GM21825 (cell line): ENCODE results near the gene TEN1.

ENCODE experiments used
- ATAC-seq: cut with Tn5 transposase; IDR thresholded peaks from one replicate; pipeline ENCODE4 v1.9.1; 2021; ENCODE audit warnings: mild to moderate bottlenecking, moderate library complexity; ENCODE audit not compliant: unreplicated experiment

TEN1 gene

GRCh38 chr17:75976175-75976848 lies 2.7 kb upstream of the TEN1 start:
- no peak for ATAC-seq

DNA sequence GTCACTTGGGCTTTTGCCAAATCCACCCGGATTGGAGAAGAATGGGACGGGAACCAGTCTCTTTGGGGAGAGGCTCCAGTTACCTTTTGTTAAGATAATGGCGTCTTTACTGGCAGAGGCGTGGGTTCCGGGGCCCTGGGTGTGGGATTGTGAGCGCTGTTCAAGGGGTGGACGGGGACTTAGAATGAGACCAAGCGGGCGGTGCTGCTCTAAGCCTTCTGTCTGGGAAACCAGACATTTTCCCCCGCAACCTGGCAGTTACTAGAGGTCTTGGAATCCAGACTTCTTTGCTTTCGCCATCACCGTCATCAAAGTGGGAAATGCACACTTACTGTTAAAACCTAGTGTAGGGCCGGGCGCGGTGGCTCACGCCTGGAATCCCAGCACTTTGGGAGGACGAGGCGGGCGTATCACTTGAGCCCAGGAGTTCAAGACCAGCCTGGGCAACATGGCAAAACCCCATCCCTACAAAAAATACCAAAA lies 706 bp downstream of the TEN1 start:
- no peak for ATAC-seq

DNA sequence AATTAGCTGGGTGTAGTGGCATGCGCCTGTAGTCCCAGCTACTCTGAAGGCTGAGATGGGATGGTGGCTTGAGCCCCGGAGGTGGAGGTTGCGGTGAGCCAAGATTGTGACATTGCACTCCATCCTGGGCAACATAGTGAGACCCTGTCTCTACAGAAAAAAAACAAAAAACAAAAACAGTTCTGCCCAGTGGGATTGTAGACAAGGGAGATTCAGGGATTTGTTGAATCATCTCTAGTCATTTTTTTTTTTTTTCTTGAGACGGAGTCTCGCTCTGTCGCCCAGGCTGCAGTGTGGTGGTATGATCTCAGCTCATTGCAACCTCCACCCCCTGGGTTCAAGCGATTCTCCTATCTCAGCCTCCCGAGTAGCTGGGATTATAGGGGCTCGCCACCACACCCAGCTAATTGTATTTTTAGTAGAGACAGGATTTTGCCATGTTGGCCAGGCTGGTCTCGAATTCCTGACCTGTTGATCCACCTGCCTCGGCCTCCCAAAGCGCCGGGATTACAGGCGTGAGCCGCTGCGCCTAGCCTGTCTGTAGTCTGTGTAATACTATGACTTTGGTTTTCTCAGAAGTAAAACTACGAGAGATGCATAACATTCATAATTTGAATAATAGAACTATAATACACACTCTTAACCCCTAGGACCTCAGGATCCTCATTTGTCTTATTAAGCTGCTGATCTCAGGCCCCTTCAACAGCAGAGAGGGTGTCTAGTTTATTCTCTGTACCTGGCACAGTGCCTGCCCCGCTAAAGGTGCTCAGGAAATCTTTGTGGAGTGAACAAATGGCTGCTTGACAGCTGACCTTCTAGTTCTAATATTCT lies 1.4 kb downstream of the TEN1 start:
- no peak for ATAC-seq

- ATAC-seq = no peak
Measured at GRCh38 chr17:75981019-75981615, 2.1 kb downstream of the TEN1 start.

DNA sequence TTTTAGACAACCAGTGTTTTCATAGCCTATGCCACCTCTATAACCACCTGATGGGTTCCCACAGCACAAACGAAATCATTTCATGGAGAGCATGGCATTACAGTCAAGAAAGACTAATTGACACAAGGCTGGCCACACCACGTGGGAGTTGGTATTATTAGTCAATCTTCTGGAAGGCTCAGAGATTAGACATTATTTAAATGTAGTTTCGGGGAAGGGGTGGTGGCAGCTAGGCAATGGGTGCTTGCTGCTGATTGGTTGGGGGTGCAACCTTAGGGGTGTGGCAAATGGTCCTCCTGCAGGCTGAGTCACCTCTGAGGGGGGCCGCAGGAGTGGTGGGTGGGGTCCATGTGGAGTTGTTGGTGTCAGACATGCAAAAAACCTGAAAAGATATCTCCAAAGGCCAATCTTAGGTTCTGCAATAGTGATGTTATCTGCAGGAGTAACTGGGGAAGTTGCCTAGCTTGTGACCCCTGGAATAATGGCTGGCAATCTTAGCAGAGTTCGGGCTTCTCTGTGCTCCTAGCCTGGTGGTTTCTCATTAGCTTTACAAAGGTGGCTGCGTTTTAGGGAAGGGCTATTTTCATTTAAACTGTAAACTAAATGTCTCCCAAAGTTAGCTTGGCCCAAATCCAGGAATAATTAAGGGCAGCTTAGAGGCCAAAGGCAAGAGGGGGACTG lies 4.6 kb downstream of the TEN1 start:
- no peak for ATAC-seq

DNA sequence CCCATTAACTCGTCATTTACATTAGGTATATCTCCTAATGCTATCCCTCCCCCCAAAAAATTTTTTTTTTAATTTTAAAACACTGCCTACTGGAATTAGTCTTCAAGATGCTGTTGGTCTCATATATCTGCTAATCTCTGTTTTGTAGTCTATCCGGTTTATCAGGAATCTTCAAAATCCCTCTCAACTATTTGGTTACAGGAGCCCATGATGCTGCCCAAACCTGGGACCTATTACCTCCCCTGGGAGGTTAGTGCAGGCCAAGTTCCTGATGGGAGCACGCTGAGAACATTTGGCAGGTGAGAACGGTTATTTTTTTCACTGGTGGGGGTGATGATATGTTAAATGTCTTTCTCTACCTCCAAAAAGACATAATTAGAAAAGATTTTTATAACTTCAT lies 6.9 kb downstream of the TEN1 start:
- no peak for ATAC-seq

GRCh38 chr17:75987041-75987440 lies 8.0 kb downstream of the TEN1 start:
- no peak for ATAC-seq

- no peak for ATAC-seq
Measured at GRCh38 chr17:75991396-75991795, 12.4 kb downstream of the TEN1 start.

DNA sequence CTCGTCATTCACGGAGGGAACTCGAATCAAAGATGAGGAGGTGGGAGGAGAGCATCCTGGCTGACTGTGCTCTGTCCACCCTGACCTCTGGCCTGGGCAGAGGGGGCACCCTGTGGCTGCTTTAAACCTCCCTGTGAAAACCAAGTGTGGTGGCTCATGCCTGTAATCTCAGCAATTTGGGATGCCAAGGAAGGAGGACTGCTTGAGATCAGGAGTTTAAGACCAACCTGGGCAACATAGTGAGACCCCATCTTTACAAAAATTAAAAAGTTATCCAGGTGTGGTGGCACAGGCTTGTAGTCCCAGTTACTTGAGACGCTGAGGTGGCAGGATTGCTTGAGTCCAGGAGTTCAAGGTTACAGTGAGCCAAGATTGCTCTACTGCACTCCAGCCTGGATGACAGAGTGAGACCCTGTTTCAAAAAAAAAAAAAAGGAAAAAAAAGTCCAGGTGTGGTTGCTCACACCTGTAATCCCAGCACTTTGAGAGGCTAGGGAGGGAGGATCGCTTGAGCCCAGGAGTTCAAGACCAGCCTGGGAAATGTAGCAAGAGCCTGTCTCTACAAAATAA lies 15.8 kb downstream of the TEN1 start:
- ATAC-seq = no peak

DNA sequence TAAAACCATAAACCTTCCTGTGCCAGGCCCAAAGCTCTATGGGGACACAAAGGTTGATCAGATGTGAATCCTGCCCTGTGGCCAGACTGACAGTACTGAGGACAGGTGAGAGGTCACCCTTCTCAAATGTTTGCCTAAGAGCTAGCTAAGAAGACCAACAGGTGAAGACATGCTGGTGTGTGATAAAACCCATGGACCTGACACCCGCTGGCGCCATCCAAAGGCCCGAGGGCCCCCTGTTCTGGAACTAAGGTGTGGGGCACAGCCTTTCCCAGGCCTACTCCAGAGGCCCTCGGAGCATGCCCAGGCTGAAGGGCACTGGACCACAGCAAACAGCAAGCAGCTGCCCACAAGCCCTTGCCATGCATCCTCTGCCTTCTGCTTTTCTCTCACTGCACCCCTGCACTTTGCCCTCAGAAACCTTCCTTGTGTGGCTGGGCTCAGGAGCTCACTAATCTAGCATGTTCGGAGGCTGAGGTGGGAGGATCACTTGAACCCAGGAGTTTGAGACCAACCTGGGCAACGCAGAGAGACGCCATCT lies 16.4 kb downstream of the TEN1 start:
- no peak for ATAC-seq

GRCh38 chr17:75996665-75997590 lies 17.9 kb downstream of the TEN1 start:
- ATAC-seq = no peak

DNA sequence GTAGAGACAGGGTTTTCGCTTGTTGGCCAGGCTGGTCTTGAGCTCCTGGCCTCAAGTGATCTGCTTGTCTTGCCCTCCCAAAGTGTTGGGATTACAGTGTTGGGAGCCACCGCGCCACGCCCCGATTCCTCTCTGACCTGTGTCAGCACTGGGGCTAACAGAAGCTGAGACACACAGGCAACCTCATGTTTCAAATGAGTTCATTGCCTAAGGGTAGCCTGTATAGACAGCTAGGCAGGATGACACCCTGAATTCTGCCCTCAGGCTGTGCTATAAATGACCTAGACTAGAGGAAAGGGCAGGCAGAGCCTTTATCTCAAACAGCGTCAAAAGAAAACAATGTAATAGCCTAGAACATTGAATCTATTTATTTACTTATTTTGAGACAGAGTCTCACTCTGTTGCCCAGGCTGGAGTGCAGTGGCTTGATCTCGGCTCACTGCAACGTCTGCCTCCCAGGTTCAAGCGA lies 19.3 kb downstream of the TEN1 start:
- no peak for ATAC-seq

GRCh38 chr17:76000016-76000754 lies 21.1 kb downstream of the TEN1 start:
- ATAC-seq = no peak

DNA sequence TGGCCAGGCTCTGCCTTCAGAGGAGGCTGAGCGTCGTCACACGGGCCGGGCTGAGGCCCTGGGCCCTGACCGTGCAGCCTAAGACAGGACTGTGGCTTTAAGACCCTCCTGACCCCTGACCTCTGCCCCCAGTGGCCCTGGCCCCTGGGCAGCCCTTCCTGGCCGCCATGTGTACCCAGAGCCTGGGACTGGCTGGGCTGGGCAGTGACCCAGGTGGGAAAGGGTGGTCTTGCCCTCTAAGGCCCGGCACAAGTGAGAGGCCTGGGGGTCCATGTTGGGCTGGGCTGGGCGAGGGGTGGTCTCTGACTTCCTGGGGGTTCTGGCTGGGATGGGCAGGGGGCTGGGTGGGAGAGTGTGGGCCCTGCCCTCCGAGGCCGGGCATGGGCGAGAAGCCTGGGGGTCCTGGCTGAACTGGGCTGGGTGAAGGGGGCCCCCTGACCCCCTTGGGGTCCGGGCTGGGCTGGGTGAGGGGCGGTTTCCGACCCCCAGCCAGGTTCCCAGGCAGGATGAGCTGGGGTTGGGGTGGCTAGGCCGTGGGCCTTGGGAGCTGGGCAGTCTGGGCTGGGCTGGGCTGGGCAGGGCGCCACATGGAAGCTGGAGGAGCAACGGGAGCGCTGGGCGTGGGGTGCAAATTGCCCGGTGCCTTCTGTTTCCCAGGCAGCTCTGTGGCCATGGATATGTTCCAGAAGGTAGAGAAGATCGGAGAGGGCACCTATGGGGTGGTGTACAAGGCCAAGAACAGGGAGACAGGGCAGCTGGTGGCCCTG lies 21.9 kb downstream of the TEN1 start, which contains the start of gene CDK3:
Gene CDK3 (plus strand): TSS at position 101 of the 767 bp plus-strand sequence. CDS start 571 bp downstream, at position 672.
- no peak for ATAC-seq

DNA sequence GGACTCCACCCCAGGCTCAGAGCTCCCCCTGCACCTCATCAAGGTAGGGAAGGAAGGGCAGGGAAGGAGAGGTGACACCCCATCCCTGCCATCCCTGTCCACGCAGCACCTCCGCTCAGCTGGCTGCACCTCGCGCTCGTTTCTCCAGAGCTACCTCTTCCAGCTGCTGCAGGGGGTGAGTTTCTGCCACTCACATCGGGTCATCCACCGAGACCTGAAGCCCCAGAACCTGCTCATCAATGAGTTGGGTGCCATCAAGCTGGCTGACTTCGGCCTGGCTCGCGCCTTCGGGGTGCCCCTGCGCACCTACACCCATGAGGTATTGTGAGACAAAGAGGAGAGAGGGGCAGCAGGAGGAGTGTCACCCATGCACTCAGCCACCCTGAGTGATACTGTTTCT lies 23.1 kb downstream of the TEN1 start:
- no peak for ATAC-seq

DNA sequence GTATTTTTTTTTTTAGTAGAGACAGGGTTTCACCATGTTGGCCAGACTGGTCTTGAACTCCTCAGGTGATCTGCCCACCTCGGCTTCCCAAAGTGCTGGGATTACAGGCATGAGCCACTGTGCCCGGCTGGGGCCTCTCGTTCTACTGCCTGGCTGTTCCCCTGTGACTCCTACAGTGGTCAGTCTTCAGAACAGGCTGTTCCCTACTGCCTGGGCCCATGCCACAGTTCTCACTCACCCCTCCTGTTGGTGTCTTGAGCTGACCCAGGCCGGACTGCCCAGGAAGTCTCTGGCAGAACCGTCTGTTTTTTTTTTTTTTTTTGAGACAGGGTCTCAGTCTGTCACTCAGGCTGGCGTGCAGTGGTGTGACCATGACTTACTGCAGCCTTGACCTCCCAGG lies 24.9 kb downstream of the TEN1 start:
- ATAC-seq = no peak

- ATAC-seq = no peak
Measured at GRCh38 chr17:76004750-76005262, 25.8 kb downstream of the TEN1 start.
